Measurements from ENCODE around the gene AHCYL2.

The AHCYL2 gene

DNA sequence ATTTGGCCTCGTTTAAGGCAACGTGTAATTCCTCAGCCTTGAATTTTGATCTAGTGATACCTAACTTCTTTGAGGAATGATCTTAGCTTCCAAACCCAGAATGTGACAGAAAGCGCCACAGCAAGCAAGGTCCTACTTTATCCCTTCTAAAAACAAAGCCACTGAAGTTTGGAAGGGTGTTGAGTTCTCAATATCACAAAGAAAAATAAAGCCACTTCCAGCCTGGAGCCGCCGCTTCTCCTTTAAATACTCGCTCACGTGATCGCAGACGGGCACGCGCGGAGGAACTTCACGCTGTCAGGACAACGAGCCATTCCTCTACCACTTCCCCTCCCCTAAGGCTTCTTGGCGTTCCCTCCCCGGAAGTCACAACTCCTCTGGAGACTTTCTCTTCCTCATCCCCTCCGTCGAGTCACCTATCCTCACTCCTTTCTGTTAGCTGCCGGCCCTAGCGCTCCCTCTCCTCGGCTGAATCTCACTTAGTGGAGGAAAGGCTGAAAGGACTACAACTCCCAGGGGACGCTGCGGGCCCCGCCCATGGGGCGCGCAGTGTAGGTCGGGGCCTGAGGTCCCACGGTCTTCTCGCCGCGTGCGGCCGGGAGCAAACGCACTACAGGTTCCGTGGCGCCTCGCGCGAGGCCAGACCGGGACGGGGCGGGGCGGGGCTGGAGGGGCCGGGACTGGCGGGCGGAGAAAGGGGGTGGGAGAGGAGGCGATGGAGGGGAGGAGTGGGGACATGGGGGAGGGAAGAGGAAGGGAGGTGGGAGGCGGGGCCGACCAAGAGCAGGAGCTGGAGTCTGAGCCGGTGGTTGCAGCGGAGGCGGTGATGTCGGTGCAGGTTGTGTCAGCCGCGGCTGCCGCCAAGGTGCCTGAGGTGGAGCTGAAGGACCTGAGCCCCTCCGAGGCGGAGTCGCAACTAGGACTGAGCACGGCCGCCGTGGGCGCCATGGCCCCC, at the start of gene AHCYL2:
Gene AHCYL2 (plus strand): TSS at position 780 of the 955 bp plus-strand sequence.
- Histone ChIP-seq H2AFZ (peak within 1 kb of the TSS; percentile 98), H3K4me2 (ENCODE audit: low read length) (peak within 1 kb of the TSS; percentile 84), H3K79me2 (peaks cover 21% of the 10 kb centered on the region), H3K36me3 (ENCODE audit: control insufficient read depth, insufficient read depth, low read length) (no peaks in the 10 kb centered on the region), H3K27me3 (ENCODE audit: control insufficient read depth, insufficient read depth, low read length) (no peaks in the 10 kb centered on the region), H3K4me1 (peaks cover 3% of the 10 kb centered on the region), H3K9me3 (ENCODE audit: control insufficient read depth, low read length) (no peaks in the 10 kb centered on the region), H3K27ac (peak within 1 kb of the TSS; percentile 98), H3K9ac (peak within 1 kb of the TSS; percentile 6), H3K4me3 (ENCODE audit: low read depth, low read length) (peak within 1 kb of the TSS; percentile 57)
- TF ChIP-seq CTCF (IDR thresholded peaks at IDR 0.05) = no peak

GRCh38 chr7:129176916-129177710, 47.7 kb upstream of the AHCYL2 start:
- H3K4me2 ChIP-seq (ENCODE audit: low read length) = no peak overlapping the region
- H2AFZ ChIP-seq = no peak overlapping the region
- H3K9me3 ChIP-seq (ENCODE audit: control insufficient read depth, low read length) = no peaks in the 10 kb centered on the region
- no peak for TF ChIP-seq CTCF (IDR thresholded peaks at IDR 0.05)
- no peaks in the 10 kb centered on the region for H3K36me3 ChIP-seq (ENCODE audit: control insufficient read depth, insufficient read depth, low read length)
- H3K27me3 ChIP-seq (ENCODE audit: control insufficient read depth, insufficient read depth, low read length) = no peaks in the 10 kb centered on the region
- H3K27ac ChIP-seq = no peak overlapping the region
- H3K4me3 ChIP-seq (ENCODE audit: low read depth, low read length) = no peak overlapping the region
- no peaks in the 10 kb centered on the region for H3K79me2 ChIP-seq
- H3K9ac ChIP-seq = no peak overlapping the region
- H3K4me1 ChIP-seq = no peaks in the 10 kb centered on the region

DNA sequence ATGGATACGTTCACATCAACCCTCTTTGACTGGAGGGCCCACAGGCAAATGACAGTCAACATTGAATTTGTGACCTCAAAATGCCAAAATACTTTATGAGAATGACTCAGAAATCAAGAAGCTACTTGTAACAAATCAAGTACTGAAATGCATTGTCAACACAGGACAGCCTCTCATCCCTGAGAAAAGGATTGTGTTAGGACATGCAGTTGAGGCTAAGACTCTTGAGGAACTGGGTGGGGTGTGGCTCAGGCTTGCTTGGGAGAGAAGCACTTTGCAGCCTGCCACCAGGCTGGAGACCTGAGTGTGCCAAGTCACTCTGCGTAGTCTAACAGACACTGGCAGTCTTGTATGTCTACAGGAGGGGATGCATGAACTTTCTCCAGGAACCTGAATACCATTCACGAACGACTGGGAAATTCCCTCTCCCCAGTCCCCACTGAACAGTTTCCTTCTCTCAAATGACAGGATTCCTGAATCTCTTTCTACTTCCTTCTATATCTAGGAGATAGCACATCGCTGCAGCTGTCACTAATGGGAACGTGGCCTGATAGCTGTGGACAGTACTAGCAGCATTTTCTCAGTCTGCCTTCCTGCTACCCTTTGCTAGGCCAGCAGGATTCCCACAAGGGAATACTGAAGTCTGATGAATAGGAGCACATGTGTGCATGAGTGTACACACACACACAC, 39.7 kb upstream of the AHCYL2 start:
- peaks cover 5% of the 10 kb centered on the region for H3K4me1 ChIP-seq

DNA sequence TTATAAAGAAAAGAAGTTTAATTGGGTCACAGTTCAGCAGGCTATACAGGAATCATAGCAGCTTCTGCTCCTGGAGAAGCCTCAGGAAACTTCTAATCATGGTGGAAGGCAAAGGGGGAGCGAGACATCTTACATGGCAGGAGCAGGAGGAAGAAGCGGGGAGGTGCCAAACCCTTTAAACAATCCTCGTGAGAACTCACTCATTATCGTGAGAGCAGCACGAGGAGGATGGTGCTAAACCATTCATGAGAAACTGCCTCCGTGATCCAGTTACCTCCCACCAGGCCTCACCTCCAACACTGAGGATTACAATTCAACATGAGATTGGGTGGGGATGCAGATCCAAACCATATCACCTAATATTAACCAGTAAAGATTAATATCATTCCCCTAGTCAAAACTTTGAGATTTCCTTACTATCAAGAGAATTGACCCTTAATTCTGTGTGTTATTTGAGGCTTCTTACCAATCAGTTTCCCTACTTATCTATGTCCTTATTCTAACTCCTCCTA, 38.0 kb upstream of the AHCYL2 start:
- Histone ChIP-seq H3K4me2 (ENCODE audit: low read length) (no peak overlapping the region), H3K4me3 (ENCODE audit: low read depth, low read length) (no peak overlapping the region), H3K36me3 (ENCODE audit: control insufficient read depth, insufficient read depth, low read length) (no peaks in the 10 kb centered on the region), H3K79me2 (peaks cover 5% of the 10 kb centered on the region), H3K27me3 (ENCODE audit: control insufficient read depth, insufficient read depth, low read length) (no peaks in the 10 kb centered on the region), H3K4me1 (peaks cover 7% of the 10 kb centered on the region), H3K9me3 (ENCODE audit: control insufficient read depth, low read length) (no peaks in the 10 kb centered on the region), H2AFZ (no peak overlapping the region), H3K9ac (no peak overlapping the region), H3K27ac (no peak overlapping the region)
- TF ChIP-seq CTCF (IDR thresholded peaks at IDR 0.05) = no peak

More for the DNA sequence above, 39.7 kb upstream of the AHCYL2 start:
- Histone ChIP-seq H2AFZ (no peak overlapping the region), H3K36me3 (ENCODE audit: control insufficient read depth, insufficient read depth, low read length) (no peaks in the 10 kb centered on the region), H3K9ac (no peak overlapping the region), H3K27ac (no peak overlapping the region), H3K4me3 (ENCODE audit: low read depth, low read length) (no peak overlapping the region), H3K27me3 (ENCODE audit: control insufficient read depth, insufficient read depth, low read length) (no peaks in the 10 kb centered on the region), H3K79me2 (peaks cover 5% of the 10 kb centered on the region), H3K9me3 (ENCODE audit: control insufficient read depth, low read length) (no peaks in the 10 kb centered on the region), H3K4me2 (ENCODE audit: low read length) (no peak overlapping the region)
- no peak for TF ChIP-seq CTCF (IDR thresholded peaks at IDR 0.05)
